AG04450 (cell line): ENCODE results near the gene C17orf75. TPM values are rescaled to one million over a fixed set of nuclear protein-coding genes. Genes with fewer than 3 reads are reported as not detected.

Source experiments
- CTCF ChIA-PET: fragments of 300-600, 350-600 bp; formaldehyde crosslinking; extraction: SDS; loops from one replicate; lab custom pipeline; 2022; ENCODE audit warnings: antibody characterized with exemption, inconsistent platforms; lab: Charles Lee
- POLR2A ChIA-PET: fragments of 350-600 bp; formaldehyde crosslinking; extraction: SDS; loops from one replicate; lab custom pipeline; 2021; ENCODE audit warnings: antibody characterized with exemption, inconsistent platforms; lab: Yijun Ruan, JAX
- DNase-seq: peaks from one replicate; pipeline ENCODE4 v3.0.0-alpha.2; 2011; ENCODE audit warnings: low read depth, low spot score
- H3K27ac ChIP-seq: one replicate; pipeline ENCODE4 v1.5.1; 2012; ENCODE audit warnings: low read depth, low read length, control low read depth
- H3K27me3 ChIP-seq: one replicate; pipeline ENCODE4 v1.6.0; 2012; ENCODE audit warnings: low read length; ENCODE audit not compliant: control insufficient read depth, insufficient read depth
- H3K4me3 ChIP-seq: 2 replicates; pipeline ENCODE4 v1.5.1; 2011; ENCODE audit warnings: mild to moderate bottlenecking, low read depth, low read length, control low read depth
- H3K9me3 ChIP-seq: 2 replicates; pipeline ENCODE4 v1.5.1; 2012; ENCODE audit warnings: low read length; ENCODE audit not compliant: control insufficient read depth, insufficient read depth
- polyA plus RNA-seq: library from polyadenylated mRNA; depleted of rRNA; stranded (reverse); fragments of >200 nt; gene quantifications from 2 replicates; pipeline ENCODE4 v1.2.3, GENCODE V29; 2011
- TF ChIP-seq, protein P1 (sequence below): IDR thresholded peaks from 2 replicates; pipeline ENCODE4 v1.5.1; 2011; ENCODE audit warnings: low read depth, low read length, control low read depth, inconsistent platforms

The C17orf75 gene
- polyA plus RNA-seq, 1 experiment: 19.1 TPM

DNA sequence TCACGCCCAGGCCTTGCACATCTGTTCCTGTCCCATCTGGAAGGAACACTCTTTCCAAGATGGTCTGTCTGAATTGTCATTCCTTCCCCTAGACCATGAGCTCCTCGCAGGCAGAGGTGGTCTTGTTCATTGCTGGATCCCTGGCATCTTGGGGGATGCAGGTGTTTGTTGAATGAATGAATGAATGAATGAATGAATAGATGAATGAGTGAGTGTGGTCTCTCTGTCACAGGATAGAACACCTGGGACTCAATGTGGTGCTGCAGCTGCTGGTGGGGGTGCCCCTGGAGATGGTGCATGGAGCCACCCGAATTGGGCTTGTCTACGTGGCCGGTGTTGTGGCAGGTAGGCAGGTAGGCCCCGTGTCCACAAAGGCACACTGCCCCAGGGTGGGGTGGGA, 44.1 kb downstream of the C17orf75 start:
- no peak for DNase-seq
- POLR2A ChIA-PET: no interaction called here

DNA sequence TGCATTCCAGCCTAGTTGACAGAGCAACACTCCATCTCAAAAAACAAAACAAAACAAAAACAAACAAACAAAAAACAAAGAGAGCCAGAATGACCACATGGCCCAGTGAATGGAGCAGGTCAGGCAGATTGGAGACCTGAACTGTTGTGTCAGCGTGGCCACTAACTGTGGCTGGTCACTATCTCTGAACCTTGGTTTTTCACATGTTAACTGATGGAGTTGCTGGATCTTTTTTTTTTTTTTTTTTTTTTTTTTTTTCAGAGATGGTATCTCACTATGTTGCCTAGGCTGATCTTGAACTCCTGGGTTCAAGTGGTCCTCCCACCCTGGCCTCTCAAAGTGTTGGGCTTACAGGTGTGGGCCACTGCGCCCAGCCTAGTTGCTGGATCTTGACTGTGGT, 44.5 kb downstream of the C17orf75 start:
- Histone ChIP-seq H3K27ac (no peak overlapping the region), H3K9me3 (no peaks in the 10 kb centered on the region), H3K27me3 (peaks cover 15% of the 10 kb centered on the region), H3K4me3 (no peak overlapping the region)
- POLR2A ChIA-PET: no interaction called here
- TF ChIP-seq, protein P1, sequence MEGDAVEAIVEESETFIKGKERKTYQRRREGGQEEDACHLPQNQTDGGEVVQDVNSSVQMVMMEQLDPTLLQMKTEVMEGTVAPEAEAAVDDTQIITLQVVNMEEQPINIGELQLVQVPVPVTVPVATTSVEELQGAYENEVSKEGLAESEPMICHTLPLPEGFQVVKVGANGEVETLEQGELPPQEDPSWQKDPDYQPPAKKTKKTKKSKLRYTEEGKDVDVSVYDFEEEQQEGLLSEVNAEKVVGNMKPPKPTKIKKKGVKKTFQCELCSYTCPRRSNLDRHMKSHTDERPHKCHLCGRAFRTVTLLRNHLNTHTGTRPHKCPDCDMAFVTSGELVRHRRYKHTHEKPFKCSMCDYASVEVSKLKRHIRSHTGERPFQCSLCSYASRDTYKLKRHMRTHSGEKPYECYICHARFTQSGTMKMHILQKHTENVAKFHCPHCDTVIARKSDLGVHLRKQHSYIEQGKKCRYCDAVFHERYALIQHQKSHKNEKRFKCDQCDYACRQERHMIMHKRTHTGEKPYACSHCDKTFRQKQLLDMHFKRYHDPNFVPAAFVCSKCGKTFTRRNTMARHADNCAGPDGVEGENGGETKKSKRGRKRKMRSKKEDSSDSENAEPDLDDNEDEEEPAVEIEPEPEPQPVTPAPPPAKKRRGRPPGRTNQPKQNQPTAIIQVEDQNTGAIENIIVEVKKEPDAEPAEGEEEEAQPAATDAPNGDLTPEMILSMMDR: no peak
- CTCF ChIA-PET: no interaction called here
- DNase-seq: no peak

More for the DNA sequence above, 44.1 kb downstream of the C17orf75 start:
- Histone ChIP-seq H3K4me3 (no peak overlapping the region), H3K27ac (no peak overlapping the region), H3K27me3 (peaks cover 15% of the 10 kb centered on the region), H3K9me3 (no peaks in the 10 kb centered on the region)
- TF ChIP-seq, protein P1: no peak
- CTCF ChIA-PET: interaction anchor here (0.6 kb wide), 1 partner anchor 22 kb away, joined by 4 read pairs; no protein-coding TSS in a partner anchor

DNA sequence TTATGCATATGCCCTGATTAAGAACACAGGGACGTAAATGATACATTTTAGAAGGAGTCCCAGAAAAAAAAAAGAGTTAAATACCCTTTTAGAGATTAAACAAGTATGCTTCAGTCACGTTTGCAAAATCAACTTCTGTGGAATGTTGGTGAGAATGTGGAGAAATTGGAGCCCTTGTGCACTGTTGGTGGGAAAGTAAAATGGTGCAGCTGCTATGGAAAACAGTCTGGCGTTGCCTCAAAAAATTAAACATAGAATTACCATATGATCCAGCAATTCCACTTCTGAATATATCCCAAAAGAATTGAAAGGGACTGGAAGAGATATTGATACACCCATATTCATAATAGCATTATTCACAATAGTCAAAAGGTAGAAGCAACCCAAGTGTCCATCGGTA, 49.9 kb downstream of the C17orf75 start:
- ChIA-PET POLR2A (no interaction called here), CTCF (no interaction called here)
- H3K4me3 ChIP-seq: no peak overlapping the region
- H3K27ac ChIP-seq: no peak overlapping the region
- TF ChIP-seq, protein P1: no peak
- peaks cover 19% of the 10 kb centered on the region for H3K27me3 ChIP-seq
- no peaks in the 10 kb centered on the region for H3K9me3 ChIP-seq
- no peak for DNase-seq

DNA sequence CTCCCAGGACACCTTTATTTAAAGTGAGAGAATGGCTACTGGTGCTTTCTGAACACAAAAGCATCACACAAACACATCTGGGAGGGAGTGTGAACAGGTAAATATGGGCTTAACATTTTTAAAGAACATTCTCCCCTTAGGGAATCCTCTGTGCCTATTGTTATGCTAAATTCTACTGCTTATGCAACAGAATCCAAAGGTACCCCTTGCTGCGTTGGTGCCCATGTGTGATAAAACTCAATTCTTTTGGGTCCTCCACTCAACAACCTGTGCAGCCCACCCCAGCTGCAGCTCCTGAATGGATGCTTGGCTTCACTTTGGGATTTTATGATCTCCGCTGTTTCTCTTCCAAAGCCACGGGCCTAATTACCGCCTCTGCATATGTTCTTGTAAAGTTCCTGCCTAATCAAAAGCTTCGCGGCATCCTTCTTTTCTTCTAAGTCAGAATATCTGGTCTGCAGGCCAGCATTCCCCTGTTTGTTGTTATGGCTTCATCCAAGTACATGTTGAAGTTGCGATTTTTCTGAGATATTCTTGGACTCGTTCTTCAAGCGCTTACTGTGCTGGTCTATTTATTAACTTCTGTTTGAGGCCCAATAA, 52.4 kb downstream of the C17orf75 start:
- Histone ChIP-seq H3K9me3 (no peaks in the 10 kb centered on the region), H3K27ac (no peak overlapping the region), H3K27me3 (peaks cover 18% of the 10 kb centered on the region), H3K4me3 (no peak overlapping the region)
- TF ChIP-seq, protein P1: no peak
- ChIA-PET POLR2A (interaction anchor here (0.7 kb wide), 1 partner anchor 845 kb away, joined by 4 read pairs; no protein-coding TSS in a partner anchor), CTCF (interaction anchor here (1.1 kb wide), 1 partner anchor 30 kb away, joined by 10 read pairs; no protein-coding TSS in a partner anchor)
- no peak for DNase-seq

DNA sequence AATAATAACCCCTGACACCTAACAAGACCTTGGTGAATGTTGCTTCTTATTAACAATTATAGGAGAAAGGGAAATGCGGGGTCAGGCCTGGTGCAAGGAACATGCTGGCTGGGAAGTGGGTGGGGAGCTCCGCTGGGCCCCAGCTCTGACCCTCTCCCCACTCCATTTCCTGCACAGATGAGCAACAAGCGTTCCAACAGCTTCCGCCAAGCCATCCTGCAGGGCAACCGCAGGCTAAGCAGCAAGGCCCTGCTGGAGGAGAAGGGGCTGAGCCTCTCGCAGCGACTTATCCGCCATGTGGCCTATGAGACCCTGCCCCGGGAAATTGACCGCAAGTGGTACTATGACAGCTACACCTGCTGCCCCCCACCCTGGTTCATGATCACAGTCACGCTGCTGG, 53.4 kb downstream of the C17orf75 start:
- peaks cover 21% of the 10 kb centered on the region for H3K27me3 ChIP-seq
- H3K4me3 ChIP-seq: no peak overlapping the region
- TF ChIP-seq, protein P1: no peak
- no peaks in the 10 kb centered on the region for H3K9me3 ChIP-seq
- H3K27ac ChIP-seq: no peak overlapping the region
- POLR2A ChIA-PET: no interaction called here
- DNase-seq: no peak
- CTCF ChIA-PET: no interaction called here
